Parathyroid adenoma (tissue), 2 donors: ENCODE results near the gene NDE1.

Experiments used
- H2AFZ ChIP-seq: fragments of 300-600 bp; sonication (generic); one replicate; pipeline ENCODE4 v1.7.0; 2017; ENCODE audit warnings: antibody characterized with exemption, mild to moderate bottlenecking
- H3K27ac ChIP-seq: fragments of 300-600 bp; sonication (generic); one replicate; pipeline ENCODE4 v1.7.0; 2017
- H3K27me3 ChIP-seq: fragments of 300-600 bp; sonication (generic); one replicate; pipeline ENCODE4 v1.7.0; 2017; ENCODE audit warnings: low read length; ENCODE audit not compliant: control insufficient read depth, insufficient read depth
- H3K36me3 ChIP-seq: fragments of 300-600 bp; sonication (generic); one replicate; pipeline ENCODE4 v1.7.0; 2017; ENCODE audit warnings: low read length; ENCODE audit not compliant: control insufficient read depth, insufficient read depth
- H3K4me1 ChIP-seq: fragments of 300-600 bp; sonication (generic); one replicate; pipeline ENCODE4 v1.7.0; 2017; ENCODE audit warnings: control low read depth
- H3K4me2 ChIP-seq: fragments of 300-600 bp; sonication (generic); one replicate; pipeline ENCODE4 v1.7.0; 2017; ENCODE audit warnings: low read length
- H3K4me3 ChIP-seq: fragments of 300-600 bp; sonication (generic); one replicate; pipeline ENCODE4 v1.7.0; 2017; ENCODE audit warnings: low read depth, low read length
- H3K79me2 ChIP-seq: fragments of 300-600 bp; sonication (generic); one replicate; pipeline ENCODE4 v1.7.0; 2017; ENCODE audit warnings: control low read depth
- H3K9ac ChIP-seq: fragments of 300-600 bp; sonication (generic); one replicate; pipeline ENCODE4 v1.7.0; 2017; ENCODE audit warnings: mild to moderate bottlenecking
- H3K9me3 ChIP-seq: fragments of 300-600 bp; sonication (generic); one replicate; pipeline ENCODE4 v1.7.0; 2017; ENCODE audit warnings: low read length; ENCODE audit not compliant: control insufficient read depth
- TF ChIP-seq, protein P1 (sequence below): fragments of 300-600 bp; sonication (generic); IDR thresholded peaks from one replicate; pipeline ENCODE4 v1.7.0; 2017; ENCODE audit warnings: antibody characterized with exemption, mild to moderate bottlenecking
- donor health status: primary hyperparathyroidism.

Gene NDE1

GRCh38 chr16:15751940-15752339, 101.9 kb downstream of the NDE1 start:
- TF ChIP-seq, protein P1, sequence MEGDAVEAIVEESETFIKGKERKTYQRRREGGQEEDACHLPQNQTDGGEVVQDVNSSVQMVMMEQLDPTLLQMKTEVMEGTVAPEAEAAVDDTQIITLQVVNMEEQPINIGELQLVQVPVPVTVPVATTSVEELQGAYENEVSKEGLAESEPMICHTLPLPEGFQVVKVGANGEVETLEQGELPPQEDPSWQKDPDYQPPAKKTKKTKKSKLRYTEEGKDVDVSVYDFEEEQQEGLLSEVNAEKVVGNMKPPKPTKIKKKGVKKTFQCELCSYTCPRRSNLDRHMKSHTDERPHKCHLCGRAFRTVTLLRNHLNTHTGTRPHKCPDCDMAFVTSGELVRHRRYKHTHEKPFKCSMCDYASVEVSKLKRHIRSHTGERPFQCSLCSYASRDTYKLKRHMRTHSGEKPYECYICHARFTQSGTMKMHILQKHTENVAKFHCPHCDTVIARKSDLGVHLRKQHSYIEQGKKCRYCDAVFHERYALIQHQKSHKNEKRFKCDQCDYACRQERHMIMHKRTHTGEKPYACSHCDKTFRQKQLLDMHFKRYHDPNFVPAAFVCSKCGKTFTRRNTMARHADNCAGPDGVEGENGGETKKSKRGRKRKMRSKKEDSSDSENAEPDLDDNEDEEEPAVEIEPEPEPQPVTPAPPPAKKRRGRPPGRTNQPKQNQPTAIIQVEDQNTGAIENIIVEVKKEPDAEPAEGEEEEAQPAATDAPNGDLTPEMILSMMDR = no peak
- no peak overlapping the region for H3K4me2 ChIP-seq
- no peaks in the 10 kb centered on the region for H3K27me3 ChIP-seq
- no peaks in the 10 kb centered on the region for H3K36me3 ChIP-seq
- H3K9ac ChIP-seq = no peak overlapping the region
- H3K79me2 ChIP-seq = no peaks in the 10 kb centered on the region
- no peak overlapping the region for H3K4me3 ChIP-seq
- H3K27ac ChIP-seq = no peak overlapping the region
- no peaks in the 10 kb centered on the region for H3K9me3 ChIP-seq
- no peak overlapping the region for H2AFZ ChIP-seq
- H3K4me1 ChIP-seq = no peaks in the 10 kb centered on the region

DNA sequence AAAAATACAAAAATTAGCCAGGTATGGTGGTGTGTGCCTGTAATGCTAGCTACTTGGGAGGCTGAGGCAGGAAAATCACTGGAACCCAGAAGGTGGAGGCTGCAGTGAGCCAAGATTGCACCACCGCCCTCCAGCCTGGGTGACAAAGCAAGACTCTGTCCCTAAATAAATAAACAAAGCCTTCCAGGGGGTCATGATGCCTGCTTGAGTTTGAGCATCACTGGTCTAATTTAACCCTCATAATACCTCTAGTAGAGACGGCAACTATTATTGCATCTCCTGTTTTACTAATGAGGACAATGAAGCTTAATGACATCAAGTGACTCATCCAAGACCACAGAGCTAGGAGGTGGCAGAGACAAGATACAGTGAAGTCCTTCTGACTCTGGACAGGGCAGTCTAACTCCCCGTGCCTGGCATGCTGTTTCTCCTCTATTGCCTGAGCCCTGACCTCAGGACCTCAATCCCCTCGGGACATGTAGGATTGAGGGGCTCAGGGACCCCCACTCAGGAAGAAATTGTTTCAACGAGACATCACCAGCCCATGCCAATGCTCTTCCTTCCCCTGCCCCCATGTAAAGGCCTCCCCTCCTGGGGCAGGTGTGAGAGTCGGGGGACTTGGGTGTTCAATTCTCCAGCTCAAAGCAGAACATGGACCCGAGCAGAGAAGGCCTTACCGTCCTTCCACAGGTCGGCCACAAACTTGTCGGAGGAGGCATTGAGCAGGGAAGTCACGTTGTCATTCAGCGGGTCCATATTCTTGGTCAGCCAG, 102.9 kb downstream of the NDE1 start:
- H2AFZ ChIP-seq = no peak overlapping the region
- no peaks in the 10 kb centered on the region for H3K4me1 ChIP-seq
- TF ChIP-seq, protein P1 = no peak
- H3K4me3 ChIP-seq = no peak overlapping the region
- no peak overlapping the region for H3K27ac ChIP-seq
- H3K79me2 ChIP-seq = no peaks in the 10 kb centered on the region
- no peak overlapping the region for H3K9ac ChIP-seq
- no peaks in the 10 kb centered on the region for H3K27me3 ChIP-seq
- no peaks in the 10 kb centered on the region for H3K9me3 ChIP-seq
- H3K4me2 ChIP-seq = no peak overlapping the region
- no peaks in the 10 kb centered on the region for H3K36me3 ChIP-seq

DNA sequence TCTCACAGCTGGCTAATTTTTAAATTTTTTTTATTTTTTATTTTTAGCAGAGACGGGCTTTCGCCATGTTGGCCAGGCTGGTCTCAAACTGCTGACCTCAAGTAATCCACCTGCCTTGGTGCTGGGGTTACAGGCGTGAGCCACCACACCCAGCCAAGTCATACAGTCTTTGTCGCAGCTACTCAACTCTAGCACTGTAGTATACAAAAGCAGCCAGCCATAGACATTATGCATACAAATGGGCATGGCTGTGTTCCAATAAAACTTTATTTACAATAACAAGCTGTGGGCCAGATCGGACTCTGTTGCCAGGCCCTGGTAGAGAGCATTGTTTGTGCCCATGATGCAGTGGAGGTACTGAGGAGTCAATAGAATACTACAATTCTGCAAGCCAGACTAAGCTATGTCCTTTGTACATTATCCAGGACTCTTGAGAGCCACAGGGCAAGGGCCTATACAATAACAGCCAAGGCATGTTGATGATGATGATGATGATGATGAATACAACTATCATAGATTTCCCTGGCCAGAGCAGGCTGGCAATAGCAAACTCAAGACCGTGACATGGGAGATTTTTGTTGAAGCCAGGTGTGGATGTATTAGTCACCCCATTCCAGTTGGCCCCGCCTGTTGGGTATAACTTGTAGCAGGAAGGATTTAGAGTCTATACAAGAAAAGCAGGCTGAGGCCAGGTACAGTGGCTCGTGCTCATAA, 104.9 kb downstream of the NDE1 start:
- no peaks in the 10 kb centered on the region for H3K79me2 ChIP-seq
- no peaks in the 10 kb centered on the region for H3K27me3 ChIP-seq
- no peaks in the 10 kb centered on the region for H3K4me1 ChIP-seq
- H3K27ac ChIP-seq = no peak overlapping the region
- H3K9me3 ChIP-seq = no peaks in the 10 kb centered on the region
- no peaks in the 10 kb centered on the region for H3K36me3 ChIP-seq
- no peak overlapping the region for H3K4me2 ChIP-seq
- no peak overlapping the region for H3K4me3 ChIP-seq
- no peak overlapping the region for H3K9ac ChIP-seq
- TF ChIP-seq, protein P1 = no peak
- no peak overlapping the region for H2AFZ ChIP-seq

GRCh38 chr16:15757077-15757386, 107.0 kb downstream of the NDE1 start:
- Histone ChIP-seq H3K9ac (no peak overlapping the region), H3K4me3 (no peak overlapping the region), H3K79me2 (no peaks in the 10 kb centered on the region), H2AFZ (no peak overlapping the region), H3K9me3 (no peaks in the 10 kb centered on the region), H3K4me1 (no peaks in the 10 kb centered on the region), H3K4me2 (no peak overlapping the region), H3K27ac (no peak overlapping the region), H3K36me3 (no peaks in the 10 kb centered on the region), H3K27me3 (no peaks in the 10 kb centered on the region)
- TF ChIP-seq, protein P1 = no peak
